ENCODE results near the gene AFDN.

Gene AFDN

DNA sequence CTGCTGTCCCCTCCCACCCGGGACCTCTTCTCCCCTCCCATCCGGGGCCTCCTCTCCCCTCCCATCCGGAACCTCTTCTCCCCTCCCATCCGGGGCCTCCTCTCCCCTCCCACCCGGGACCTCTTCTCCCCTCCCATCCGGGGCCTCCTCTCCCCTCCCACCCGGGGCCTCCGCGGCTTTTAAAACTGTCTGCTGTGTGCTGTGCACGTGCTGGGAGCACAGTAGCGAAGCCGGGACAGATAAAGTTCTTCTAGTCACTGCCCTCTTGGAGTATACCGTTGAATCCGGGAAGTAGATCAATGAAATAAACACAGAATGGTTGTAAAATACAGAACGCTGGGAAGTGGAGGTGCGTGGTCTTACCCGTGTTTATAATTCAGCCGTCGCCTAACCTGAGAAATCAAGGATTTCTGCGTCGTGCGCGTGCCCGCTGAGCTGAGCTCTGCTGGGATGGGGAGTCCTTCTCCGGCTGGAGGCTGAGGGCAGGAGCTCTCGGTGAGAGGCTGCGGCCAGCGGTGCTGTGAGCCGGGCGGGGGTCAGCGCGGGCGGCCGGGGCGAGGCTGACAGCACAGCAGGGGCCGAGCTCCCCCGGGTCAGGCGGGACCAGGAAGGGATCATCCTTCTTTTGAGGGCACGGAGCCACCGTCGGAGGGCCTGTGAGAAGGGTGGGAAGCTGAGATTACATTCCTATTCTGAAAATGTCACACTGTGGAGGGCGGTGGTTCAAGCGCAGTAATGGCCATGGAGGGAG lies 151.2 kb downstream of the AFDN start:
- no peak for DNase-seq (ENCODE audit: low read depth in 2 of 2)

DNA sequence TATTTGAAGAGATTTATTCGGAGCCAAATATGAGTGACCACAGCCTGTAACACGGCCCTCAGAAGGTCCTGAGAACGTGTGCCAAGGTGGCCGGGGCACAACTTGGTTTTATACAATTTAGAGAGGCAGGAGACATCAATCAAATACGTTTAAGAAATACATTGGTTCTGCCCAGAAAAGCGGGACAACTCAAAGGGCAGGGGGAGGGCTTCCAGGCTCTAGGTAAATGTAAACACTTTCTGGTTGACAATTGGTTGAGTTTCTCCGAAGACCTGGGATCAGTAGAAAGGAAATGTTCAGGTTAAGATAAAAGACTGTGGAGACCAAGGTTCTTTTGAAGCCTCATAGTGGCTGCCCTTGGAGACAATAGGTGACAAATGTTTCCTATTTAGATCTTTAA lies 151.9 kb downstream of the AFDN start:
- no peak for DNase-seq (ENCODE audit: low read depth in 2 of 2)

DNA sequence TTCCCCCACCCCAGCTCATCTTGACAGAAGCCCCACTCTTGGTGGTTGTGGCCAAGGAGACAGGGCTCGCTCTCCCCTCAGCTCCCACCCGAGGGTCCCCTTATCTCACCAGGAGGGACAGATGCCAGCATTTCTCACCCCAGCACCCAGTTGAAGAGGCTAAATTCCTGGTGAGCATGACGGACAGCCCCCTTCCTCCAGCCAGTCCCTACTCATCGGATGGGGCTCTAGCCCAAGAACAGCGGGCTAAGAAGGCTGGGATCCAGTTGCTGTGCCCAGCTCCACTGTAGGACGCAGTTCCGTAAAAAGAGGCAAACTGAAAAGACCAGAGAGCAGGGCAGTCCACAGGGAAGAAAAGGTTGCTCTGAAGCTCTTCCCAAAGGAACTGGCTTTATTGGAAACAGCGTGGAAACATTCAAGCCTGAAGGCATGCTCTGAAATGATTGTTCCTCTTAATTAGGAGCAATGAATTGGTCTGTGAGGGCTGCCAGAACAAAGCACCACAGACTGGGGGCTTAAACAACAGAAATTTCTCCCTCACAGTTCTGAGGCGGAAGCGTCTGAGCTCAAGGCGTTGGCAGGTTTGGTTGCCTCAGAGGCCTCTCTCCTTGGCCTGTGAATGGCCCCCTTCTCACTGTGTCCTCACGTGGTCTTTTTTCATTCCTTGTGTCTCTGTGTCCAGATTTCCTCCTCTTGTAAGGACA lies 152.9 kb downstream of the AFDN start:
- DNase-seq (ENCODE audit: low read depth in 2 of 2): no peak

DNA sequence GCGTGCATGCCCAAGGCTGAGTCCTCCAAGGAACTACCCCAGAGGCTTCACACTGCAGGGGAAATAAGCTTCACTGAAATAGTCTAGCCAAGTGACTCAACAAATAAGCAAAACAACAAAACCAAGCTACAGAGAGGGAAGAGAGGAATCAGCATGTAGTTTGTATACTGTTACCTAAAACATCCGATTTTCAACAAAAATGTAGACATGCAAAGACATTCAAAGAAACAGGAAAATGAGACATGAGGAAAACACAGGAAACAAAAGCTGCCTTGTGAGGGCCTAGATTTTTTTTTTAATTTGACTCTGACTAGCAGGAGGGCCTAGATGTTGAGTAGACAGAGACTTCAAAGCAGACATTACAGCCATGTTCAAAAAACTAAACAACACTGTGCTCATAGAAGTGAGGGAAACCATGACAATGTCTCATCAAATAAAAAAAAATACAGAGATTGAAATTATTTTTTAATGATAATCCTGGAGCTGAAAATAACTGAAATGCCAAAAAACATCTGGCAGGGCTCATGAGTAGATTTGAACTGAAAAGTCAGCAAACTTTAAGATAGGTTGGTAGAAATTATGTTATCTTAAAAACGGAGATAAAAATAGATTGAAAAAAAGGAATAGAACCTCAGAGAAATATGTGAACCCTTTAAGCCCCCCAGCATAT lies 154.3 kb downstream of the AFDN start:
- DNase-seq (ENCODE audit: low read depth in 2 of 2): no peak

DNA sequence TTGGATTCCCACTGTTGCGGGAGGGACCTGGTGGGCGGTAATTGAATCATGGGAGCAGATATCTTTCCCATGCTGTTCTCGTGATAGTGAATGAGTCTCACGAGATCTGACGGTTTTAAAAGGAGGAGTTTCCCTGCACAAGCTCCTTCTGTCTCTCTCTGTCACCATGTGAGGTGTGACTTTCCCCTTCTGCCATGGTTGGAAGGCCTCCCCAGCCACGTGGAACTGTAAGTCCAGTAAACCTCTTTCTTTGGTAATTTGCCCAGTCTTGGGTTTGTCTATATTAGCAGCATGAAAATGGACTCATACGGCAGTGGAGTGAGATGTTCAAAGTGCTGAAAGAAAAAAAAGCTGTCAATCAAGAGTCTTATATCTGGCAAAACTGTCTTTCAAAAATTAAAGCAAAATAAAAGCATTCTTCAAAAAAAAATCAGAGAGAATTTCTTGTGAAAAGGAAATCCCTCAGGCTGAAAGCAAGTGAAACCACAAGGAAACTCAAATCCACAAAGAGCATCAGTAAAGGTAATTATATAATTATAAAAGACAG lies 155.3 kb downstream of the AFDN start:
- DNase-seq (ENCODE audit: low read depth in 2 of 2): no peak

DNA sequence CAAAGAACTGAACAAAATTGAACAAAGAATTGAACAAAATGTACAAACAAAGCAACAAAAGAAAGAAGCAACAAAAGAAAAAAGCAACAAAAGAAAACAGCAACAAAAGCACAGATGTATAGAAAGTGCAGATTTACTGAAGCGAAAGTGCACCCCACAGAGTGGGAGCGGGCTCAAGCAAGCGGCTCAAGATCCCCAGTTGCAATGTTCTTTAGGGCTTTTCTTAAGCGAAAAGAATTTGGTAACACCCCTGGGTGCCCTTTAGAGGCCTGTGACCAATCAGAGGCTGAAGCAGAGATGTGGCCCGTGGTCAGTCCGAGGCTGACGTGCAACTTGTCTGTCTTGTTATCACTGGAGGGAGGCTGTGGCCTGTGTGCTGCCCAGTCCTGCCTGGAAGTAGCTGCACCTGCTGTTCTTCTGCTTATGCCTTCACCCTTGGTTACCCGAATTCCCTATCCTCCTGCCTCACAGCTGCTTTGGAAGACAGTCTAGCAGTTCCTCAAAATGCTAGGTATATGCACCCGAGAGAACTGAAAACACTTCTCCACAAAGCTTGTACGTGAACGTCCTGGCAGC lies 157.5 kb downstream of the AFDN start:
- no peak for DNase-seq (ENCODE audit: low read depth in 2 of 2)

DNA sequence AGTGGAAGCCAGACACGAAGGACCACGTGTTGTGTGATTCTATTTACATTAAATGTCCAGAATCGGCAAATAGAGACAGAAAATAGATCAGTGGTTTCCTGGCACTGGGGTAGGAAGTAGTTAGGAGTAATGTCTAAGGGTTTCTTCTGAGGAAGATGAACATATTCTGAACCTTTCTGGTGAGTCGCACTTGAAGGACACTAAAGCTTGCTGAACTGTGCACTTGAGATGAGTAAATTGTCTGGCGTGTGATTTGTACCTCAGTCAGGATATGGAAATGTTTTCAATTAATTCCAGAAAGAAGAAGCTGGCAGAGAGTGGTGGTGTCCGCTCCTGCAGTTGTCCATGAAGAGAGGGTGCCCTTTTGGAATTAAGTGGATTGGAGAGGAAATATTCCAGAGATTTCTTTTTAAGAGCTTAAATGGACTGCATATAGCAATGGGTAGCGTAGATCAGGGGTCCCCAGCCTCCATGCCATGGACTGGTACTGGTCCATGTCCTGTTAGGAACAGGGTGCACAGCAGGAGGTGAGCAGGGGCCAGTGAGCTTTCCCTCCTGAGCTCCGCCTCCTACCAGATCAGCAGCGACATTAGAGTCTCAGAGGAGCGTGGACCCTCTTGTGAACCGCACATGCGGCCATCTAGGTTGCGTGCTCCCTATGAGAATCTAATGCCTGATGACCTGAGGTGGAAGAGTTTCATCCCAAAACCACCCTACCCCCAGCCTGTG lies 158.3 kb downstream of the AFDN start:
- no peak for DNase-seq (ENCODE audit: low read depth in 2 of 2)

DNA sequence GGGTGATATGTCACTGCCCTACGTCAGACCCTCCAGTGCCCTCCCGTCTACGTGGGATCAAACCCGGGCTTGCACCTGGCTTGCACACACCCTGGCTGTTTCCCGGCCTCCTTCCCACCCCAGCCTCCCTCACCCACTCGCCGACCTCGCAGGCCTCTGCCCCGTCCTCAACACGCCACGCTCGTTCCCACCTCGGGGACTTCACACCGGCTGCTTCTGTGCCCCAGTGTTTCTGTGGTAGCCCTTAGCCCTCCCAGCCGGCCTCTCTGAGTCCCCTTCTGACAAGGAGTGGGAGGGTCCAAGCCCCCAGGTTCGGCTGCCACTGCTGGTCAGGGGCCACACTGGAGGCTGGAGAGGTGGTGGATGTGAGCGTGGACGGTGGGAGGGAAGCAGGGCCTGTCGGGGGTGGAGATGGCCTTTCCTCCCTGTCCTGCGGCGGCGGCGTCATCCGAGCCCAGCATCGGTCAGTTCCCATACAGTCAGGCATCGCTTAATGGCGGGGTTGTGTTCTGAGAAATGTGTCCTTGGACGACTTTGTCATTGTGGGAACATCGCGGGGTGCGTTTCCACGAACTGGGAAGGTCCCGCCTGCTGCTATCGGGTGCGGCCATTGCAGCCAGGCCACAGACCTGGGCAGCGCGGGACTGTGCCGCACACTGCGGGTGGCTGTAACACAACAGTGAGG lies 159.3 kb downstream of the AFDN start:
- DNase-seq (ENCODE audit: low read depth in 2 of 2): no peak

DNA sequence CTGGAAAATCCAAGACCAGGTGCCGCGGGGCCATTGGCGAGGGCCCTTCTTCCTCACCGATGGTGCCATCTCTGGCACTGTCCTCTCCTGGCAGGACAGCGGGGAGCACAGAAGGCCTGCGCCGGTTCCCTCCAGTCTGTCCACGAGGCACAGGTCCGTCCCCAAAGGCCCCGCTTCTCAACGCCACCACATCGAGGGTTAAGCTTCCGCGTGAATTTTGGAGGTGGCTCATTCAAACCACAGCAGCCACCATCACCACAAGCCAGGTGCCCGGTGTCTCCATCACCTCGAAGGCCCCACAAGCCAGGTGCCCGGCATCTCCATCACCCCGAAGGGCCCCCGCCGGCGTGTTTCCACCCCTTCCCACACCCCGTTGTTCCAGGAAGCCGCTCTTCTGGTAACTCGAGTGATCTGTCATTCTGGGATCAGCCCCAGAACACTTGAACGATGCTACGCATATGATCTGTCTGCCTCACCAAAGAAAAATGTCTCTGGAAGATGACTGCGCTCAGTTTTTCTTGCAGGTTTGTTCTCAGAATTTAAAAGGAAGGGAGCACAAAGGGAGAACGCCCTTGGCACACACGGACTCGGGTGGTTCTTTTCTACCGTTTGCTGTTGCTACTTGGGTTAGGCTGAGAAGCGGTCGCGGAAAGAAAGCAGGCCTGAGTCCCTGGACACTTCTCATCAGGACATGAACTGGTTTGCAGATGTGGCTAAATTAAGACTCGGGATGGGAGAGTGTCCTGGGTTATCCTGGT lies 160.9 kb downstream of the AFDN start:
- no peak for DNase-seq (ENCODE audit: low read depth in 2 of 2)

DNA sequence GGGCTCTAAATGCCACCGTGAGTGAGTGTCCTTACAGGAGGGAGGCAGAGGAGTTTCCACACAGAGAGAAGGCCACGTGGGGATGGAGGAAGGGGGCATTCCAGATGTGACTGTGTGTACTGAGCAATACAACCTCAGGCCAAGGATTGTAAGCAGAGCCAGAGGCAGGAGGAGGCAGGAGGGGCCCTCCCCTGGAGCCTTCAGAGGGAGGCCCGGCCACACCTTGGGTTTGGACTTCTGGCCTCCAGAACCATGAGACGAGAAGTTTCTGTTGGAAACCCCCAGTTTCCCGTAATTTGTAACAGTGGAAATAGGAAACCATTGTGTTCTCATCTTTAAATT lies 161.4 kb downstream of the AFDN start:
- DNase-seq (ENCODE audit: low read depth in 2 of 2): no peak

DNA sequence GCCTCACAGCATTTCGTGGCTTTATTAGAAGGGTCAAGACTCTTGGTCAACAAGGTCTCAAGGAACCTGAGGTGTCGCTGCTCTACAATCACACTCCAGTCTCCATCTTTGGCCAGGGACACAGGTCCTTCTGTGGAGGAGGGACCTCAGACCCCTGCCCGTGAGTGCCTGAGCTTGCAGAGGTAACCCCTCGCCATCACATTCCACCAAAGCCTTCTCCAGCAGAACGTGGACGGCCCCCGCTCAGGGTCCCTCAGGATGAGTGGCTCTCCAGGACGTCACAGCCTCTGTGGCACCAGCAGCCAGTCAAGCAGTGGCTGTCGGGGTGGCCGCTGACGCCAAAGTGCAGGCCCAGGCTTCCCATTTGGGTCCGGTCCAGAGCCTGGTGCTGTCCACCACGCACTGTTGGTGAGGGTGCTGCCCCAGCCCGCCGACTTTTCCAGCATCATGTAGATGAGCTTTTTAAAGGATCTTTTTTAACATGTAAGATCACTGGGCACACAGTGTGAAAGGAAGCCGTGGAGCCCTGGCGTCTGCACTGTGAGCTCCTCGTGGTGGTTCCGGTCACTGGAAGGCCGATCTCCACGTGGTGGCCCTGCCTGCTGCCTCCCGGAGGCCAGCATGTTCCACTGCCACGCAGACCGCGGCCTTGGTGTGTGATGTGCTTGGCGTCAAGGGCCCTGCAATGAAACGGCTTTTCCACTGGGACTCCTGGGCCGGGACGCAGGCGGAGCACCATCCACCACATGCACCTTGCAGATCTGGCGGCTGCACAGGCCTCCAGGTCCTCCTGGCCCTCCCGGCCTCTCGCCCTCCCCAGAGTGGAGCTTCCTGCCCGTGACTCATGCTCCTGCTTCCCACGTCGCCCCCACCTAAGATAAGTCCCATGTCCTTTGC lies 162.5 kb downstream of the AFDN start:
- DNase-seq (ENCODE audit: low read depth in 2 of 2): no peak

DNA sequence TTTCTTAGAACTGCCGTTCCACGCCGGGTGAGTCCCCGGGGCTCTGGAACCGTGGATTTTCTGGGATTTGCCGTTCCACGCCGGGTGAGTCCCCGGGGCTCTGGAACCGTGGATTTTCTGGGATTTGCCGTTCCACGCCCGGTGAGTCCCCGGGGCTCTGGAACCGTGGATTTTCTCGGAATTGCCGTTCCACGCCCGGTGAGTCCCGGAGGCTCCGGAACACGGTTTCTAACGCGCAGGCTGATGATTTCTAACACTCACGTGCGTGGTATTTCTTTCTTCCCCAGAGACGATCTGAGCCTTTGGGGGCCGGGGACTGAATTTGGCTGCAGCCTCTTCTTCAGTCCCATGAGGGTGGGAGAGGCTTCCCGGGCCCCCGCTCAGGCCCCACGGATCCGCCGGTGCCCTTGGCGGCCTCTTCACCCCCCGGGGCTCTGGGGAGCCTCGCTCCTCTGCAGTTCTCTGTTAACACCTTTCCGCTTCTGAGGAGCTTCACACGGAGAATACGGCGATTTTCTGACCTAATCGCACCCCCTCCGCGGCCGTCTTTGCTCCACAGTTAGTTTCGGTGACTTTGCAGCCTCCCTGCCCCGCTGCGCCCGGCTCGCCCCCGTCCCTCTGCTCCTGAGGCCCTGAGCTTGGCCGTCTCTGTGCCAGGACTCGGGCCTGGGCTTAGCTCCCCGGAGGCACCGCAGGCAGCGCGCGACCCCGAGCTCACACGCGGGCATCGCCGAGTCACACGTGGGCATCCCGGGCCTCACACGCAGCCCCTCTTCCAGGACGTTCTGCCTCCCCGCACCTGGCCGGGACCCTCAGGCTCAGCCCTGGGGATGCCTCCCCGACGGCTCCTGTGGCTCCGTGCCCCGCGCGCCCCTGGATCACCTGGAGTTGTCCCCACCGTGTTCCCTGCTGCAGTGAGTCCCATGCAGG lies 163.6 kb downstream of the AFDN start:
- no peak for DNase-seq (ENCODE audit: low read depth in 2 of 2)

DNA sequence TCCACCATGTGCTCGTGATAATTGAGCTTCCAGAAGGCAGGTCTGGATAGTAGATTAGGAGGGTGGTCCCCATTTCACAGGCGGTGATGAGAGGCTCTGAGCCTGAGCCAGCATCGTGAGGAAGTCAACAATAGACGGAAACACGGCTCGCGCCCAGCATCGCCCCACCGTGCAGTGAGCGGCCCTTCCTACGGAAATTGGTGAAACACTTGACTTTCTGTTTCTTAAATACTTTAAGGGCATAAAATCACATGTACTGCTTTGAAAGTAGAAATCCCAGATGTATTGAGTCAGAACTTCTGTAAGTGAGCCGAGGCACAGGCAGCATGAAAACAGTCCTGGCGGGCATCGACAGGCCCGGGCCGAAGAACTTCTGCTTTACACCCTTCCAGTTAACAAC lies 166.5 kb downstream of the AFDN start:
- DNase-seq (ENCODE audit: low read depth in 2 of 2): no peak

DNA sequence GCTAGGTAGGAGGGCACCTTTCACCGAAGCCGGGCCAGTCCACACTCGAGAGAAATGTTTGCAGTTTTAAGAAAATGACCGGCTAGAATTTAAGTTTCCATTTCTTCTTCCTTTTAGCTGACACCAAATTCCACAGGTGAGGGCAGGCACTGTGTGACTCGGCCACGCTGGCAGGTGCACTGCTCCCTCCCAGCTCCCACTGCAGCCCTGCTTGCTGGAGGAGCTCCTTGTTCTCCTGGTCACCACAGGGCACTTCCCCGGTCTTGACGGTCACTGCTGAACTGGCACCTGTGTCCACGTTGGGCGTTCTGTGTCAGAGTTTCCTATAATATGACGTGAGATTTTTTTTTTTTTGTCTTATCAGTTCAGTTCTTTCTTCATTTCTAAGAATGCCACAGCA lies 167.1 kb downstream of the AFDN start:
- DNase-seq (ENCODE audit: low read depth in 2 of 2): no peak

DNA sequence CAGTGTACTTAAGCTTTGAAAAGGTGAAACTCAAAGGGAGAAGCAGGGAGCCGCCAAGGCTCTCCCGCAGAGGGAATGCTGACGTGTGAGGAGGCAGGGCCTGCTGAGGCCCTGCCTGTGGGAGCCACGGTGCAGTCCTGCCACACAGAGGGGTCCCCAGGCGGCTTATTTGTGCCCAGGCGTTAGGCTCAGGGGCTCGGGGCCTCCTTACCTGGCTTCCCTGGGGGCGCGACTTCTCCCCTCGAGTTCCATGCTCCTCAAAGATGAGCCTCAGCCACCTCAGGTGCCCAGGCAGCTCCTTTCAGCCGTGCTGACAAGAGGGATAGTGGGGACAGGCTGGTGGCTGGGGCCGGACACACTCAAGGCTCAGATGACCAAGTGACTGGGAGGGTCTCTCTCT lies 168.6 kb downstream of the AFDN start:
- no peak for DNase-seq (ENCODE audit: low read depth in 2 of 2)

DNA sequence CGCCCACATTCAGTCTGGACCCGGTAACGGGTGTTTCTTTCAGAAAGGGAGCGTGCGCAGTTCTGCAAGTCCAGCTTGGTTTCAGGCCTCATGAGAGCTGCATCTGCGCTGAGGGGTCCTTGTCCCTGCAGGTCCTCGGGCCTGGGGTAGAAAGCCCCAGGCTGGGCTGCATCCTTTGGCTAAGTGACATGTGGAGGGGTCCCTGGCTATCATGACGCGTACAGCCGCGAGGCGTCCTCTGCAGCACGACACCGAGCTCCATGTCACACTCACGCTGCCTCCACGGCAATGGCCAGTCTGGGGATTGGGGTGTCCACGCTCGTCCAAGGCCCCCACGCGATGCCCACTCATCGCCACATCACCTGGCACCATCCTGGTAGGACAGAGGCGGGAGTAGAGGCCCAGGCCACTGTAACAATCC lies 169.0 kb downstream of the AFDN start:
- DNase-seq (ENCODE audit: low read depth in 2 of 2): no peak

DNA sequence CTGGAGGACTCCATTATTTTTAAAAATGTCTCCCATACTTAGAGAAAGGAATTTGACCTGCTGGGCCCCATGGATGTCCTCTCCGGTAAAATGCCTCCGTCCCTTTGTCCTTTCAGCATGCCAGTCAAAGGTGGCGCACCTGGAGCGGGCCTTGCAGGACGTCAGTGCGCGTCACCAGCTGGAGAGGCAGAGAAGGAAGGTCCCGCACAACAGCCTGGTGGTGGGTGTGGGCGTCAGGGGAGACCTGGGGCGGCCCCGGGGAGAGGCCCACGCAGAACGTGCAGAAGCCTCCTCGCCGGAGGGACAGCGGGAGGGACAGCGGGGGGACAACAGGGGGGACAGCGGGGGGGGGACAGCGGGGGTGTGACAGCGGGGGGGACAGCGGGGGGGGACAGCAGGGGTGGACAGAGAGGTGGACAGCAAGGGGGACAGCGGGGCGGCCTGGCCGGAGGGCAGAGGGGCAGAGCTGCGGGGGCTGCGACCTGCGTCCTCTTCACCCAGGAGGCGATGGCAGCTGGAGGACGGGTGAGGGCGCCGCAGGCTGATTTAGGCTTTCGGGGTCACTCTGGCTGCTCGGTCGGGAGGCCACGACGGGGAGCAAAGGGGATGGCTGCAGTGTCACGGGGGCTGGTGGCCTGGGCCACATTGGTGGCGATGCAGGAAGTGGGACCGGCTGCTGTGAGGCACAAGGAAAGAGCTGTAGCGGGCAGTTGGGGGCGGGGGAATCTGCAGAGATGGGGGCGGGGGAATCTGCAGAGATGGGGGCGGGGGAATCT lies 169.9 kb downstream of the AFDN start:
- DNase-seq (ENCODE audit: low read depth in 2 of 2): no peak

DNA sequence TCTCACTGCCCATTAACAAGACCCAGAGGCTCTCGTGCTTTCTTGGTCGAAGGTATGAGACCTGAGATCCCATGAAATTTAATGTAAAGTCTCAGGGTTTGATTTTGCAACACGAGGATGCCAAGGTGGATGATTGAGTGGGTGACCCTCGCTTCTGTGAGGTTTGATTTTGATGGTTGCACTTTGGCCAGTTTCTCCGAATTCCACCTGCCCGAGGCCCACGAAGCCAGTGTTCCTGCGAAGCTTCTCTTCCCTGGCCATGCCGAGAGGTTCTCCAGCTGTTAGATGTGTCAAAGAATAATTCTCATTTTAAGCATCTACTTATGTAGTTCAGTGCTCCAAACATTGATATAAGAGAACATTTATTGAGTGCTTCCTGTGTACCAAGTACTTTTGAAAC lies 170.9 kb downstream of the AFDN start, which contains the start of gene KIF25:
KIF25 (plus strand) TSS at position 30 of the 400 bp plus-strand sequence. CDS start 31,915 bp downstream, outside the sequence.
- DNase-seq (ENCODE audit: low read depth in 2 of 2): no peak
